Cortex of kidney (tissue), 1 donor: Measurements from ENCODE around the gene URI1.

Experiments
- DNase-seq: peaks from one replicate; lab custom pipeline; 2025; lab: John Stamatoyannopoulos, UW

URI1 gene

GRCh38 chr19:30059741-30060457 lies 117.9 kb downstream of the URI1 start:
- no peak for DNase-seq

GRCh38 chr19:30060531-30061222 lies 118.6 kb downstream of the URI1 start:
- no peak for DNase-seq

GRCh38 chr19:30061223-30062064 lies 119.4 kb downstream of the URI1 start:
- DNase-seq = no peak

GRCh38 chr19:30062065-30062906 lies 120.2 kb downstream of the URI1 start:
- no peak for DNase-seq

- no peak for DNase-seq
Observed at GRCh38 chr19:30062907-30063649, 121.0 kb downstream of the URI1 start.

GRCh38 chr19:30063650-30064347 lies 121.8 kb downstream of the URI1 start:
- no peak for DNase-seq

GRCh38 chr19:30064348-30064699 lies 122.3 kb downstream of the URI1 start:
- DNase-seq = no peak

GRCh38 chr19:30064771-30065494 lies 122.9 kb downstream of the URI1 start:
- no peak for DNase-seq

GRCh38 chr19:30065680-30066606 lies 123.9 kb downstream of the URI1 start:
- DNase-seq = no peak
